Measurements from ENCODE around the gene PARK7.

PARK7 gene

GRCh38 chr1:7980984-7981383 is 19.5 kb downstream of the PARK7 start:
- no peak overlapping the region for H3K27ac Mint-ChIP-seq
- no peaks in the 10 kb centered on the region for H3K9me3 Mint-ChIP-seq

GRCh38 chr1:7983086-7983778 is 21.7 kb downstream of the PARK7 start:
- Mint-ChIP-seq H3K4me1 (peaks cover 4% of the 10 kb centered on the region), H3K27ac (no peak overlapping the region), H3K4me3 (no peak overlapping the region), H3K36me3 (peaks cover 43% of the 10 kb centered on the region), H3K27me3 (no peaks in the 10 kb centered on the region), H3K9me3 (no peaks in the 10 kb centered on the region)
- CTCF ChIA-PET, result interaction anchor here (0.6 to 4.5 kb wide), 9 partner anchors 8 to 333 kb away, joined by 3 to 28 read pairs (median 3); no protein-coding TSS in a partner anchor
- DNase-seq, result no peak

More at GRCh38 chr1:7980984-7981383, 19.5 kb downstream of the PARK7 start:
- Mint-ChIP-seq H3K4me1 (peaks cover 4% of the 10 kb centered on the region), H3K36me3 (peaks cover 43% of the 10 kb centered on the region), H3K27me3 (no peaks in the 10 kb centered on the region), H3K4me3 (no peak overlapping the region)
- DNase-seq, result no peak
- CTCF ChIA-PET, result interaction anchor here (0.7 to 4.5 kb wide), 5 partner anchors 10 to 447 kb away, joined by 3 to 28 read pairs (median 4); no protein-coding TSS in a partner anchor

- no peaks in the 10 kb centered on the region for H3K9me3 Mint-ChIP-seq
- DNase-seq, result no peak
- no peak overlapping the region for H3K27ac Mint-ChIP-seq
- no peaks in the 10 kb centered on the region for H3K27me3 Mint-ChIP-seq
- peaks cover 38% of the 10 kb centered on the region for H3K36me3 Mint-ChIP-seq
- peaks cover 4% of the 10 kb centered on the region for H3K4me1 Mint-ChIP-seq
- no peak overlapping the region for H3K4me3 Mint-ChIP-seq
- CTCF ChIA-PET, result interaction anchor here (0.9 to 2.1 kb wide), 2 partner anchors 9 to 30 kb away, joined by 3 to 5 read pairs; no protein-coding TSS in a partner anchor
Measured at GRCh38 chr1:7984811-7985210, 23.3 kb downstream of the PARK7 start.

GRCh38 chr1:7985851-7986612 is 24.5 kb downstream of the PARK7 start:
- Mint-ChIP-seq H3K27ac (peak overlapping the region; percentile 39), H3K27me3 (no peaks in the 10 kb centered on the region), H3K36me3 (peaks cover 38% of the 10 kb centered on the region), H3K9me3 (no peaks in the 10 kb centered on the region), H3K4me1 (peaks cover 4% of the 10 kb centered on the region), H3K4me3 (no peak overlapping the region)
- CTCF ChIA-PET, result no interaction called here
- DNase-seq, result no peak

GRCh38 chr1:7987528-7987927 is 26.0 kb downstream of the PARK7 start:
- H3K9me3 Mint-ChIP-seq, result no peaks in the 10 kb centered on the region
- H3K27me3 Mint-ChIP-seq, result no peaks in the 10 kb centered on the region
- no peak overlapping the region for H3K4me3 Mint-ChIP-seq
- peaks cover under 1% of the 10 kb centered on the region for H3K4me1 Mint-ChIP-seq
- peaks cover 36% of the 10 kb centered on the region for H3K36me3 Mint-ChIP-seq
- DNase-seq, result no peak
- CTCF ChIA-PET, result interaction anchor here (1.5 kb wide), 1 partner anchor 12 kb away, joined by 9 read pairs; no protein-coding TSS in a partner anchor
- no peak overlapping the region for H3K27ac Mint-ChIP-seq

GRCh38 chr1:7988576-7988975 is 27.1 kb downstream of the PARK7 start:
- H3K4me3 Mint-ChIP-seq, result no peak overlapping the region
- peaks cover 32% of the 10 kb centered on the region for H3K36me3 Mint-ChIP-seq
- H3K27me3 Mint-ChIP-seq, result no peaks in the 10 kb centered on the region
- no peaks in the 10 kb centered on the region for H3K9me3 Mint-ChIP-seq
- CTCF ChIA-PET, result interaction anchor here (0.7 to 1.5 kb wide), 2 partner anchors 13 to 88 kb away, joined by 3 to 9 read pairs; no protein-coding TSS in a partner anchor
- H3K27ac Mint-ChIP-seq, result no peak overlapping the region
- no peaks in the 10 kb centered on the region for H3K4me1 Mint-ChIP-seq
- DNase-seq, result no peak

GRCh38 chr1:7989762-7990428 is 28.4 kb downstream of the PARK7 start:
- DNase-seq, result no peak
- Mint-ChIP-seq H3K36me3 (peaks cover 21% of the 10 kb centered on the region), H3K4me3 (no peak overlapping the region), H3K9me3 (no peaks in the 10 kb centered on the region), H3K27me3 (no peaks in the 10 kb centered on the region), H3K27ac (peak overlapping the region; percentile 4), H3K4me1 (no peaks in the 10 kb centered on the region)
- CTCF ChIA-PET, result no interaction called here

- Mint-ChIP-seq H3K4me3 (no peak overlapping the region), H3K27ac (no peak overlapping the region), H3K27me3 (no peaks in the 10 kb centered on the region), H3K4me1 (no peaks in the 10 kb centered on the region), H3K36me3 (peaks cover 13% of the 10 kb centered on the region), H3K9me3 (no peaks in the 10 kb centered on the region)
- CTCF ChIA-PET, result interaction anchor here (0.8 to 1.4 kb wide), 2 partner anchors 10 to 357 kb away, joined by 3 read pairs; no protein-coding TSS in a partner anchor
- no peak for DNase-seq
Measured at GRCh38 chr1:7991504-7992440, 30.3 kb downstream of the PARK7 start.

- CTCF ChIA-PET, result interaction anchor here (0.6 kb wide), 1 partner anchor 136 kb away, joined by 3 read pairs; no protein-coding TSS in a partner anchor
- H3K9me3 Mint-ChIP-seq, result no peaks in the 10 kb centered on the region
Measured at GRCh38 chr1:7992885-7993284, 31.4 kb downstream of the PARK7 start.

GRCh38 chr1:7993593-7994479 is 32.3 kb downstream of the PARK7 start:
- no peaks in the 10 kb centered on the region for H3K27me3 Mint-ChIP-seq
- no peak for DNase-seq
- no peak overlapping the region for H3K27ac Mint-ChIP-seq
- no peaks in the 10 kb centered on the region for H3K9me3 Mint-ChIP-seq
- no peaks in the 10 kb centered on the region for H3K4me1 Mint-ChIP-seq
- H3K36me3 Mint-ChIP-seq, result peaks cover 15% of the 10 kb centered on the region
- CTCF ChIA-PET, result no interaction called here
- no peak overlapping the region for H3K4me3 Mint-ChIP-seq

More at GRCh38 chr1:7992885-7993284, 31.4 kb downstream of the PARK7 start:
- Mint-ChIP-seq H3K27ac (no peak overlapping the region), H3K27me3 (no peaks in the 10 kb centered on the region), H3K4me1 (no peaks in the 10 kb centered on the region), H3K4me3 (no peak overlapping the region), H3K36me3 (peaks cover 14% of the 10 kb centered on the region)
- no peak for DNase-seq

- H3K9me3 Mint-ChIP-seq, result no peaks in the 10 kb centered on the region
- H3K4me3 Mint-ChIP-seq, result no peak overlapping the region
- CTCF ChIA-PET, result no interaction called here
- H3K36me3 Mint-ChIP-seq, result peaks cover 12% of the 10 kb centered on the region
- DNase-seq, result no peak
- H3K4me1 Mint-ChIP-seq, result no peaks in the 10 kb centered on the region
- no peaks in the 10 kb centered on the region for H3K27me3 Mint-ChIP-seq
- no peak overlapping the region for H3K27ac Mint-ChIP-seq
Measured at GRCh38 chr1:7994827-7995226, 33.3 kb downstream of the PARK7 start.

GRCh38 chr1:7995437-7995836 is 33.9 kb downstream of the PARK7 start:
- DNase-seq, result no peak
- Mint-ChIP-seq H3K4me3 (no peak overlapping the region), H3K27ac (no peak overlapping the region), H3K27me3 (no peaks in the 10 kb centered on the region), H3K9me3 (no peaks in the 10 kb centered on the region), H3K4me1 (no peaks in the 10 kb centered on the region), H3K36me3 (peaks cover 6% of the 10 kb centered on the region)
- CTCF ChIA-PET, result no interaction called here

All from activated naive CD4-positive, alpha-beta T cell treated with anti-CD3 and anti-CD28 coated beads, Interleukin-2, amount 10 ng/mL, durations not matched to agents 7 days and 5 days (primary cell).